Esophagus muscularis mucosa (tissue), 4 donors: ENCODE measurements around the gene KIF26B.

Source experiments
- EP300 ChIP-seq: sonication (generic); formaldehyde crosslinking; IDR thresholded peaks from one replicate; pipeline ENCODE4 v1.6.1; 2017; ENCODE audit warnings: antibody characterized with exemption
- POLR2A ChIP-seq: fragments of 450-650 bp; IDR thresholded peaks from one replicate; pipeline ENCODE4 v1.6.1; 2017; ENCODE audit warnings: antibody characterized with exemption, moderate library complexity, mild to moderate bottlenecking, low read depth
- POLR2AphosphoS5 ChIP-seq, 2 donors: sonication (generic); formaldehyde crosslinking; IDR thresholded peaks; one replicate each; pipeline ENCODE4 v1.6.1; 2017; ENCODE audit warnings: antibody characterized with exemption in 2 of 2
- TF ChIP-seq, protein P1 (sequence below), 3 experiments: fragments of 200-600 bp in 2 of 3; fragments of 450-650 bp in 1 of 3; sonication (generic) in 2 of 3; IDR thresholded peaks; one replicate each; pipeline ENCODE4 v1.5.1; 2017 to 2019; ENCODE audit warnings: antibody characterized with exemption in 3 of 3, mild to moderate bottlenecking in 2 of 3, moderate library complexity in 1 of 3

DNA sequence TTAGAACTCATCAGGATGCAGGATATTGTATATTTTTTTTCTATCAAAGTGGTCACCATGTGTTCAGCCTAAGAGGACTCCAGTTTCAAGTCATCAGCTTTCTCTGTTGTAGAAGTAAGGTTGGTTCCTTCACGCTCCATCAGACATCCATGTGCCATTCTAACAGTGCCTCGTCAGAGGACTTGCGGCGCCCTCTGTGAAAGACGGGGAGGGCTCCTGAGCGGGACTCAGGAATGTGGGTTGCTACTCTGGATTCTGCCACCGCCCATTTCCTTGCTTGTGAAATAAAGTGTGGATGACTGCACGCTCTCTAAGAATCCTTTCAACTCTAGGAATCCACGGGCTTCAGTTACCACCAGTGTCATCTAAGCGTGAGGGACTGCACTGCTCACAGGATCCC, 593.5 kb downstream of the KIF26B start:
- TF ChIP-seq, protein P1, sequence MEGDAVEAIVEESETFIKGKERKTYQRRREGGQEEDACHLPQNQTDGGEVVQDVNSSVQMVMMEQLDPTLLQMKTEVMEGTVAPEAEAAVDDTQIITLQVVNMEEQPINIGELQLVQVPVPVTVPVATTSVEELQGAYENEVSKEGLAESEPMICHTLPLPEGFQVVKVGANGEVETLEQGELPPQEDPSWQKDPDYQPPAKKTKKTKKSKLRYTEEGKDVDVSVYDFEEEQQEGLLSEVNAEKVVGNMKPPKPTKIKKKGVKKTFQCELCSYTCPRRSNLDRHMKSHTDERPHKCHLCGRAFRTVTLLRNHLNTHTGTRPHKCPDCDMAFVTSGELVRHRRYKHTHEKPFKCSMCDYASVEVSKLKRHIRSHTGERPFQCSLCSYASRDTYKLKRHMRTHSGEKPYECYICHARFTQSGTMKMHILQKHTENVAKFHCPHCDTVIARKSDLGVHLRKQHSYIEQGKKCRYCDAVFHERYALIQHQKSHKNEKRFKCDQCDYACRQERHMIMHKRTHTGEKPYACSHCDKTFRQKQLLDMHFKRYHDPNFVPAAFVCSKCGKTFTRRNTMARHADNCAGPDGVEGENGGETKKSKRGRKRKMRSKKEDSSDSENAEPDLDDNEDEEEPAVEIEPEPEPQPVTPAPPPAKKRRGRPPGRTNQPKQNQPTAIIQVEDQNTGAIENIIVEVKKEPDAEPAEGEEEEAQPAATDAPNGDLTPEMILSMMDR (IDR thresholded peaks at IDR 0.05): no peak
- no peak for TF ChIP-seq POLR2A
- no peak for TF ChIP-seq POLR2AphosphoS5 (IDR thresholded peaks at IDR 0.05)
- TF ChIP-seq EP300: no peak
